GM23338 (cell line): ENCODE results near the gene EMX1. TPM values are rescaled to one million over a fixed set of nuclear protein-coding genes. Genes with fewer than 3 reads are reported as not detected.

Source experiments
- ATAC-seq: fragments of 200-7000 bp; cut with Tn5 transposase; 3 replicates; pipeline ENCODE4 v1.9.1; 2020
- DNase-seq: peaks from one replicate; pipeline ENCODE4 v3.0.0-alpha.2; 2015; ENCODE audit warnings: low spot score
- H2AFZ ChIP-seq: fragments of 200-600 bp; sonication (generic); 2 replicates; pipeline ENCODE4 v1.8.0; 2016; ENCODE audit warnings: antibody characterized with exemption, mild to moderate bottlenecking, moderate library complexity
- H3F3A ChIP-seq: fragments of 200-600 bp; sonication (generic); replicated peaks from 2 replicates; pipeline ENCODE4 v1.8.0; 2017; ENCODE audit warnings: antibody characterized with exemption, mixed run types, low read depth
- H3K27ac ChIP-seq: fragments of 200-600 bp; sonication (generic); 2 replicates; pipeline ENCODE4 v1.6.1; 2016; ENCODE audit warnings: low read depth
- H3K27me3 ChIP-seq: fragments of 200-600 bp; sonication (generic); 2 replicates; pipeline ENCODE4 v1.8.0; 2016; ENCODE audit warnings: mild to moderate bottlenecking, mixed run types, moderate library complexity; ENCODE audit not compliant: insufficient read depth
- H3K36me3 ChIP-seq: fragments of 200-600 bp; sonication (generic); 2 replicates; pipeline ENCODE4 v1.8.0; 2016; ENCODE audit warnings: mild to moderate bottlenecking; ENCODE audit not compliant: insufficient read depth
- H3K4me1 ChIP-seq: fragments of 200-600 bp; sonication (generic); 2 replicates; pipeline ENCODE4 v1.8.0; 2016; ENCODE audit warnings: mild to moderate bottlenecking, moderate library complexity; ENCODE audit not compliant: insufficient read depth
- H3K4me2 ChIP-seq: fragments of 200-600 bp; sonication (generic); 2 replicates; pipeline ENCODE4 v1.7.1; 2017; ENCODE audit warnings: mixed run types
- H3K4me3 ChIP-seq: fragments of 200-600 bp; sonication (generic); 2 replicates; pipeline ENCODE4 v1.6.1; 2016; ENCODE audit warnings: mixed run types
- H3K79me2 ChIP-seq: fragments of 200-600 bp; sonication (generic); replicated peaks from 2 replicates; pipeline ENCODE4 v1.8.0; 2017; ENCODE audit warnings: mild to moderate bottlenecking; ENCODE audit not compliant: insufficient read depth
- H3K9me2 ChIP-seq: fragments of 200-600 bp; sonication (generic); 2 replicates; pipeline ENCODE4 v1.8.0; 2017; ENCODE audit not compliant: insufficient read depth
- H4K20me1 ChIP-seq: fragments of 200-600 bp; sonication (generic); replicated peaks from 2 replicates; pipeline ENCODE4 v1.8.0; 2017; ENCODE audit warnings: mild to moderate bottlenecking; ENCODE audit not compliant: insufficient read depth
- H3K27ac Mint-ChIP-seq: 2 replicates; pipeline ENCODE4 v1.8.0; 2020; ENCODE audit warnings: inconsistent platforms, mild to moderate bottlenecking, moderate library complexity, mixed read lengths
- H3K27me3 Mint-ChIP-seq: 3 replicates; pipeline ENCODE4 v1.8.0; 2022; ENCODE audit warnings: low read depth, mild to moderate bottlenecking, moderate library complexity, mixed read lengths, inconsistent platforms; ENCODE audit not compliant: insufficient read depth, poor library complexity
- H3K36me3 Mint-ChIP-seq: 3 replicates; pipeline ENCODE4 v1.8.0; 2021; ENCODE audit warnings: low read depth, mild to moderate bottlenecking, inconsistent platforms, moderate library complexity, mixed read lengths
- H3K4me1 Mint-ChIP-seq: 3 replicates; pipeline ENCODE4 v1.8.0; 2020; ENCODE audit warnings: mild to moderate bottlenecking, inconsistent platforms, mixed read lengths
- H3K4me3 Mint-ChIP-seq: 3 replicates; pipeline ENCODE4 v1.8.0; 2021; ENCODE audit warnings: moderate library complexity, mild to moderate bottlenecking, inconsistent platforms, mixed read lengths
- H3K9me3 Mint-ChIP-seq: 3 replicates; pipeline ENCODE4 v1.8.0; 2020; ENCODE audit warnings: moderate library complexity, mild to moderate bottlenecking, inconsistent platforms, mixed read lengths
- CREB1 ChIP-seq: fragments of 250-450 bp; sonication (Bioruptor Pico); IDR thresholded peaks from 2 replicates; pipeline ENCODE4 v1.5.0; 2020; ENCODE audit warnings: low read depth, mild to moderate bottlenecking, moderate library complexity
- EZH2 ChIP-seq: fragments of 200-600 bp; sonication (generic); IDR thresholded peaks from one replicate; pipeline ENCODE4 v1.8.0; 2017; ENCODE audit warnings: antibody characterized with exemption, mild to moderate bottlenecking, low read depth; ENCODE audit not compliant: unreplicated experiment
- NANOG ChIP-seq: IDR thresholded peaks from 2 replicates; pipeline ENCODE4 v1.6.1; 2016; ENCODE audit warnings: antibody characterized with exemption, borderline replicate concordance
- ZNF331 ChIP-seq: fragments of 250-450 bp; sonication (Bioruptor Pico); IDR thresholded peaks from 2 replicates; pipeline ENCODE4 v1.5.0; 2020; ENCODE audit warnings: low read depth, mild to moderate bottlenecking, moderate library complexity
- ZNF462 ChIP-seq: fragments of 250-450 bp; sonication (Bioruptor Pico); IDR thresholded peaks from 2 replicates; pipeline ENCODE4 v1.5.0; 2020; ENCODE audit warnings: mild to moderate bottlenecking, moderate library complexity
- polyA plus RNA-seq: library from polyadenylated mRNA; unstranded; fragments of >200 nt; fragmentation: Nextera tagmentation; extraction: Ambion mirVana; gene quantifications from 2 replicates; pipeline ENCODE4 v1.2.1, GENCODE V29; 2016
- total RNA-seq: library from RNA; depleted of rRNA; stranded (reverse); fragments of >200 nt; shearing (Covaris generic); gene quantifications from 2 replicates; pipeline ENCODE4 v1.2.3, GENCODE V29; 2014
- TF ChIP-seq, protein P1 (sequence below): IDR thresholded peaks from 2 replicates; pipeline ENCODE4 v1.6.1; 2016; ENCODE audit warnings: antibody characterized with exemption

EMX1 gene
- total and polyA plus RNA-seq, 2 experiments from 2014 or later, result 3.9 to 7.9 TPM

- TF ChIP-seq ZNF462 (no peak), CREB1 (CRISPR knock-in tag) (no peak), EZH2 (no peak)
- TF ChIP-seq, protein P1, sequence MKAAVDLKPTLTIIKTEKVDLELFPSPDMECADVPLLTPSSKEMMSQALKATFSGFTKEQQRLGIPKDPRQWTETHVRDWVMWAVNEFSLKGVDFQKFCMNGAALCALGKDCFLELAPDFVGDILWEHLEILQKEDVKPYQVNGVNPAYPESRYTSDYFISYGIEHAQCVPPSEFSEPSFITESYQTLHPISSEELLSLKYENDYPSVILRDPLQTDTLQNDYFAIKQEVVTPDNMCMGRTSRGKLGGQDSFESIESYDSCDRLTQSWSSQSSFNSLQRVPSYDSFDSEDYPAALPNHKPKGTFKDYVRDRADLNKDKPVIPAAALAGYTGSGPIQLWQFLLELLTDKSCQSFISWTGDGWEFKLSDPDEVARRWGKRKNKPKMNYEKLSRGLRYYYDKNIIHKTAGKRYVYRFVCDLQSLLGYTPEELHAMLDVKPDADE, result no peak
Measured at GRCh38 chr2:72974436-72974754, 57.1 kb downstream of the EMX1 start (continued).

- no peak overlapping the region for H2AFZ ChIP-seq
- no peaks in the 10 kb centered on the region for H4K20me1 ChIP-seq
- no peak overlapping the region for H3K27ac ChIP-seq
- peaks cover 41% of the 10 kb centered on the region for H3K4me1 ChIP-seq
- no peaks in the 10 kb centered on the region for H3K79me2 ChIP-seq
- H3F3A ChIP-seq, result no peaks in the 10 kb centered on the region
- no peaks in the 10 kb centered on the region for H3K36me3 ChIP-seq
- H3K36me3 Mint-ChIP-seq, result no peaks in the 10 kb centered on the region
- no peaks in the 10 kb centered on the region for H3K9me2 ChIP-seq
- ATAC-seq, result no peak; the same call in 2 of the 3 replicates
- peak; percentile 42 for DNase-seq
- TF ChIP-seq NANOG (peak; percentile 53; the same call in 1 of the 2 replicates), ZNF331 (CRISPR knock-in tag) (no peak)
- H3K27ac Mint-ChIP-seq, result peak overlapping the region; percentile 11; the same call in 1 of the 2 replicates
- peaks cover 55% of the 10 kb centered on the region for H3K4me1 Mint-ChIP-seq
- H3K4me2 ChIP-seq, result peak overlapping the region; percentile 69
- no peaks in the 10 kb centered on the region for H3K27me3 ChIP-seq
- H3K4me3 Mint-ChIP-seq, result peak overlapping the region; percentile 49
- H3K4me3 ChIP-seq, result peak overlapping the region; percentile 34
- H3K9me3 Mint-ChIP-seq, result no peaks in the 10 kb centered on the region
- H3K27me3 Mint-ChIP-seq, result peaks cover 9% of the 10 kb centered on the region
Measured at GRCh38 chr2:72975017-72975416, 57.7 kb downstream of the EMX1 start.
